GM19043 (cell line): ENCODE measurements around the gene KIF11.
A peak's percentile ranks its signal among the peaks of the same experiment; 100 is the strongest.

Experiments used
- ATAC-seq: cut with Tn5 transposase; IDR thresholded peaks from one replicate; pipeline ENCODE4 v1.9.1; 2021; ENCODE audit warnings: low read depth; ENCODE audit not compliant: unreplicated experiment

The KIF11 gene

GRCh38 chr10:92667078-92667477 is 74.1 kb downstream of the KIF11 start:
- ATAC-seq: no peak

GRCh38 chr10:92677708-92678107 is 84.8 kb downstream of the KIF11 start:
- no peak for ATAC-seq

- no peak for ATAC-seq
Measured at GRCh38 chr10:92678206-92678605, 85.3 kb downstream of the KIF11 start.

- ATAC-seq: no peak
Measured at GRCh38 chr10:92681306-92681834, 88.4 kb downstream of the KIF11 start.

GRCh38 chr10:92688573-92688926 is 95.6 kb downstream of the KIF11 start:
- ATAC-seq: no peak

- ATAC-seq: peak; percentile 24
Measured at GRCh38 chr10:92688927-92689662, 96.2 kb downstream of the KIF11 start.

- ATAC-seq: peak; percentile 47
Measured at GRCh38 chr10:92689663-92690210, 96.8 kb downstream of the KIF11 start, which contains the start of gene HHEX. HHEX (plus strand) TSS chr10:92689955; CDS start chr10:92689987, 32 bp downstream.

- no peak for ATAC-seq
Measured at GRCh38 chr10:92690211-92690914, 97.4 kb downstream of the KIF11 start.

- ATAC-seq: no peak
Measured at GRCh38 chr10:92690915-92691590, 98.1 kb downstream of the KIF11 start.

GRCh38 chr10:92691591-92692079 is 98.7 kb downstream of the KIF11 start:
- no peak for ATAC-seq

- no peak for ATAC-seq
Measured at GRCh38 chr10:92692080-92692671, 99.2 kb downstream of the KIF11 start.

- no peak for ATAC-seq
Measured at GRCh38 chr10:92692697-92693533, 100.0 kb downstream of the KIF11 start.

GRCh38 chr10:92693534-92693893 is 100.6 kb downstream of the KIF11 start:
- ATAC-seq: no peak

GRCh38 chr10:92695679-92696605 is 103.0 kb downstream of the KIF11 start:
- no peak for ATAC-seq

- no peak for ATAC-seq
Measured at GRCh38 chr10:92696606-92697383, 103.9 kb downstream of the KIF11 start.

GRCh38 chr10:92697663-92698511 is 105.0 kb downstream of the KIF11 start:
- no peak for ATAC-seq

GRCh38 chr10:92699193-92699517 is 106.2 kb downstream of the KIF11 start:
- no peak for ATAC-seq
